SW 1271 (cell line): Measurements from ENCODE around the gene INHBC.
"Not testable (repeated sequence)": the region's sequence is repeated elsewhere in the genome, so short reads cannot be mapped to it uniquely, and the experiment has no call there.

Experiments used
- DNase-seq, 2 experiments: peaks; one replicate each; lab custom pipeline; 2025; lab: John Stamatoyannopoulos, UW

Gene INHBC

GRCh38 chr12:57434517-57435223 is at the start of gene INHBC:
INHBC (plus strand) TSS chr12:57434784; CDS start chr12:57434887, 103 bp downstream.
- no peak for DNase-seq

- no peak for DNase-seq
Measured at GRCh38 chr12:57385586-57385985, 49.0 kb upstream of the INHBC start.

GRCh38 chr12:57386187-57386720 is 48.3 kb upstream of the INHBC start:
- DNase-seq = no peak

- no peak for DNase-seq
Measured at GRCh38 chr12:57388425-57388824, 46.2 kb upstream of the INHBC start.

- peak; percentile 56 to 88 for DNase-seq
Measured at GRCh38 chr12:57389033-57389432, 45.6 kb upstream of the INHBC start.

- no peak for DNase-seq
Measured at GRCh38 chr12:57390174-57390573, 44.4 kb upstream of the INHBC start.

GRCh38 chr12:57395121-57395520 is 39.5 kb upstream of the INHBC start:
- DNase-seq = no peak

GRCh38 chr12:57397441-57397840 is 37.1 kb upstream of the INHBC start:
- DNase-seq = no peak

- DNase-seq = not testable (repeated sequence)
Measured at GRCh38 chr12:57399718-57400463, 34.7 kb upstream of the INHBC start.

GRCh38 chr12:57401165-57401564 is 33.4 kb upstream of the INHBC start:
- no peak for DNase-seq

GRCh38 chr12:57402156-57402555 is 32.4 kb upstream of the INHBC start:
- DNase-seq = not testable (repeated sequence)

- DNase-seq = no peak
Measured at GRCh38 chr12:57404966-57405640, 29.5 kb upstream of the INHBC start.

GRCh38 chr12:57410534-57410933 is 24.1 kb upstream of the INHBC start:
- DNase-seq = no peak

- DNase-seq = not testable (repeated sequence)
Measured at GRCh38 chr12:57414160-57414559, 20.4 kb upstream of the INHBC start.

- no peak for DNase-seq
Measured at GRCh38 chr12:57415088-57415487, 19.5 kb upstream of the INHBC start.

GRCh38 chr12:57416039-57416996 is 18.3 kb upstream of the INHBC start:
- peak in 1 of 2 experiments; percentile 15 for DNase-seq

- DNase-seq = no peak
Measured at GRCh38 chr12:57418255-57418654, 16.3 kb upstream of the INHBC start.

- DNase-seq = no peak
Measured at GRCh38 chr12:57419495-57419894, 15.1 kb upstream of the INHBC start.

- no peak for DNase-seq
Measured at GRCh38 chr12:57420482-57420881, 14.1 kb upstream of the INHBC start.

GRCh38 chr12:57426948-57427347 is 7.6 kb upstream of the INHBC start:
- DNase-seq = not testable (repeated sequence)

GRCh38 chr12:57428965-57429364 is 5.6 kb upstream of the INHBC start:
- no peak for DNase-seq
